Neuronal stem cell (in vitro differentiated cells): ENCODE data around the gene ZNF804B.

Source experiments
- DNase-seq: peaks from one replicate; pipeline ENCODE4 v3.0.0-alpha.2; 2013; ENCODE audit warnings: low spot score
- H2AFZ ChIP-seq: one replicate; pipeline ENCODE4 v1.6.1; 2013; ENCODE audit warnings: mild to moderate bottlenecking, low read length, inconsistent platforms
- H2AK5ac ChIP-seq: 2 replicates; pipeline ENCODE4 v1.6.1; 2013; ENCODE audit warnings: low read depth, mild to moderate bottlenecking, inconsistent platforms, low read length, moderate library complexity, mixed read lengths
- H2BK120ac ChIP-seq: 2 replicates; pipeline ENCODE4 v1.6.1; 2013; ENCODE audit warnings: low read depth, mild to moderate bottlenecking, inconsistent platforms, low read length, moderate library complexity, mixed read lengths
- H2BK12ac ChIP-seq: one replicate; pipeline ENCODE4 v1.6.1; 2013; ENCODE audit warnings: low read length, inconsistent platforms
- H2BK15ac ChIP-seq: 2 replicates; pipeline ENCODE4 v1.6.1; 2013; ENCODE audit warnings: mild to moderate bottlenecking, low read length, inconsistent platforms, mixed read lengths
- H2BK5ac ChIP-seq: one replicate; pipeline ENCODE4 v1.6.1; 2013; ENCODE audit warnings: inconsistent platforms, mild to moderate bottlenecking, low read length, moderate library complexity
- H3K14ac ChIP-seq: one replicate; pipeline ENCODE4 v1.6.1; 2013; ENCODE audit warnings: low read length, inconsistent platforms
- H3K18ac ChIP-seq: 2 replicates; pipeline ENCODE4 v1.6.1; 2013; ENCODE audit warnings: low read length, inconsistent platforms
- H3K23ac ChIP-seq: 2 replicates; pipeline ENCODE4 v1.6.1; 2013; ENCODE audit warnings: low read depth, mild to moderate bottlenecking, mixed read lengths, low read length, inconsistent platforms; ENCODE audit not compliant: poor library complexity
- H3K27ac ChIP-seq: replicated peaks from 3 replicates; pipeline ENCODE4 v1.5.1; 2013; ENCODE audit warnings: low read length, inconsistent platforms
- H3K27me3 ChIP-seq, 3 experiments: 2 replicates each; pipeline ENCODE4 v1.6.1; 2013; ENCODE audit warnings: low read length in 3 of 3, mild to moderate bottlenecking in 2 of 3, inconsistent platforms in 1 of 3, low read depth in 1 of 3, mixed read lengths in 1 of 3, moderate library complexity in 1 of 3; ENCODE audit not compliant: control insufficient read depth in 3 of 3, insufficient read depth in 3 of 3
- H3K36me3 ChIP-seq, 2 donors: replicated peaks in 1 of 2; 2 replicates each; pipeline ENCODE4 v1.6.1; 2013; ENCODE audit warnings: low read length in 2 of 2; ENCODE audit not compliant: control insufficient read depth in 2 of 2, insufficient read depth in 2 of 2
- H3K4ac ChIP-seq: 2 replicates; pipeline ENCODE4 v1.6.1; 2013; ENCODE audit warnings: inconsistent platforms, mild to moderate bottlenecking, low read length, moderate library complexity
- H3K4me1 ChIP-seq, 2 donors: 1 replicate in 1 of 2; 2 replicates in 1 of 2; pipeline ENCODE4 v1.6.1; 2013; ENCODE audit warnings: low read length in 2 of 2, low read depth in 1 of 2; ENCODE audit not compliant: control insufficient read depth in 2 of 2, insufficient read depth in 1 of 2
- H3K4me2 ChIP-seq: one replicate; pipeline ENCODE4 v1.6.1; 2013; ENCODE audit warnings: mild to moderate bottlenecking, low read length, inconsistent platforms; ENCODE audit not compliant: insufficient read depth, poor library complexity, severe bottlenecking
- H3K4me3 ChIP-seq, 2 donors: 2 replicates each; pipeline ENCODE4 v1.5.1; 2013; ENCODE audit warnings: low read length in 2 of 2, mild to moderate bottlenecking in 2 of 2, inconsistent platforms in 1 of 2, moderate library complexity in 1 of 2
- H3K79me1 ChIP-seq: one replicate; pipeline ENCODE4 v1.6.1; 2013; ENCODE audit warnings: low read depth, mild to moderate bottlenecking, inconsistent platforms, low read length, moderate library complexity
- H3K9ac ChIP-seq: one replicate; pipeline ENCODE4 v1.6.1; 2013; ENCODE audit warnings: mild to moderate bottlenecking, low read depth, low read length, inconsistent platforms; ENCODE audit not compliant: poor library complexity
- H3K9me3 ChIP-seq, 2 donors: replicated peaks in 1 of 2; 2 replicates each; pipeline versions ENCODE3 to v1.6.1; 2013; ENCODE audit warnings: low read length in 2 of 2, mild to moderate bottlenecking in 2 of 2, inconsistent platforms in 1 of 2, low read depth in 1 of 2, mixed read lengths in 1 of 2, moderate library complexity in 1 of 2; ENCODE audit not compliant: control insufficient read depth in 2 of 2, insufficient read depth in 1 of 2
- H4K8ac ChIP-seq: one replicate; pipeline ENCODE4 v1.6.1; 2013; ENCODE audit warnings: low read depth, mild to moderate bottlenecking, inconsistent platforms, low read length, moderate library complexity
- H4K91ac ChIP-seq: one replicate; pipeline ENCODE4 v1.6.1; 2013; ENCODE audit warnings: low read length, low read depth, mild to moderate bottlenecking, inconsistent platforms; ENCODE audit not compliant: poor library complexity
- WGBS, 2 donors: extraction: QIAGEN DNeasy Blood & Tissue Kit; methylation state at CpG; one replicate each; pipeline ENCODE4 v1.1.7; 2013; ENCODE audit warnings: missing lambda C conversion rate in 2 of 2, mixed read lengths in 1 of 2; ENCODE audit not compliant: insufficient read length in 2 of 2, insufficient replicate concordance in 1 of 2; ENCODE audit errors: extremely low coverage in 2 of 2; 5-methylcytosine and 5-hydroxymethylcytosine counted together

Gene ZNF804B

DNA sequence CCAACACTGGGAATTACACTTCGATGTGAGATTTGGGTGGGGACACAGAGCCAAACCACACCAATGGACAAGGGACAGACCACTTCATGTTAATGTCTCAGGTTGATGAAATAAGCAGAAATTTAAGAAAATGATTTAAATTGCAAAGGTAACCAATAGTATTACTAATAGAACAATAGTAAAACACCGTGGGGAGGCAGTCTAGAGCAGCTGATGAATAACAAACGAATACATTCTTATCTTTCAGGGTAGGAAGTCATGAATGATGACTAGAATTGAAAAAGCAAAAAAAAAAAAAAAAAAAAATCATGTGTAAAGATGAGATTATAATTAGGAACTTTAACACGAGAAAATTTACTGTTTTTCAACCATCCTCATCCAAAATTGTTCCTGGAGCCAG lies 207.9 kb downstream of the ZNF804B start:
- Histone ChIP-seq H3K9me3 (no peaks in the 10 kb centered on the region), H3K9ac (no peak overlapping the region), H3K4me2 (no peak overlapping the region), H2BK120ac (no peak overlapping the region), H4K91ac (no peak overlapping the region), H3K4me3 (no peak overlapping the region), H2AFZ (no peak overlapping the region), H2BK15ac (no peak overlapping the region), H3K4me1 (peaks cover 0 to 5% of the 10 kb centered on the region in 2 donors), H2BK12ac (no peak overlapping the region), H3K18ac (no peak overlapping the region), H2BK5ac (no peak overlapping the region), H3K36me3 (no peaks in the 10 kb centered on the region), H3K4ac (no peak overlapping the region), H3K14ac (no peak overlapping the region), H4K8ac (no peak overlapping the region), H3K79me1 (no peaks in the 10 kb centered on the region), H3K23ac (no peak overlapping the region), H2AK5ac (no peak overlapping the region), H3K27me3 (no peaks in the 10 kb centered on the region), H3K27ac (no peak overlapping the region)
- WGBS, 2 donors, result no CpG with 5 or more reads among the region's 4 CpGs
- no peak for DNase-seq

GRCh38 chr7:88969167-88969566 lies 209.7 kb downstream of the ZNF804B start:
- no peak overlapping the region for H2BK5ac ChIP-seq
- H3K23ac ChIP-seq, result no peak overlapping the region
- H3K27ac ChIP-seq, result no peak overlapping the region
- no CpG with 5 or more reads among the region's 1 CpG for WGBS, 2 donors
- H2AFZ ChIP-seq, result no peak overlapping the region
- no peak overlapping the region for H3K9ac ChIP-seq
- no peak overlapping the region for H4K8ac ChIP-seq
- H4K91ac ChIP-seq, result no peak overlapping the region
- no peak overlapping the region for H2AK5ac ChIP-seq
- no peak overlapping the region for H3K4me3 ChIP-seq
- H3K4ac ChIP-seq, result no peak overlapping the region
- H3K14ac ChIP-seq, result no peak overlapping the region
- H3K18ac ChIP-seq, result no peak overlapping the region
- no peak for DNase-seq
- no peaks in the 10 kb centered on the region for H3K9me3 ChIP-seq
- no peak overlapping the region for H3K4me2 ChIP-seq
- no peak overlapping the region for H2BK12ac ChIP-seq
- no peak overlapping the region for H2BK120ac ChIP-seq
- no peak overlapping the region for H2BK15ac ChIP-seq
- no peaks in the 10 kb centered on the region for H3K36me3 ChIP-seq
- H3K27me3 ChIP-seq, result no peaks in the 10 kb centered on the region
- peaks cover 0 to 5% of the 10 kb centered on the region in 2 donors for H3K4me1 ChIP-seq
- H3K79me1 ChIP-seq, result no peaks in the 10 kb centered on the region

- Histone ChIP-seq H3K27me3 (no peaks in the 10 kb centered on the region), H3K4ac (no peak overlapping the region), H2AK5ac (no peak overlapping the region), H3K18ac (no peak overlapping the region), H3K36me3 (no peaks in the 10 kb centered on the region), H3K14ac (no peak overlapping the region), H2BK5ac (no peak overlapping the region), H3K9ac (no peak overlapping the region), H3K4me3 (no peak overlapping the region), H3K4me1 (no peaks in the 10 kb centered on the region), H3K9me3 (no peaks in the 10 kb centered on the region), H3K79me1 (no peaks in the 10 kb centered on the region), H4K8ac (no peak overlapping the region), H4K91ac (no peak overlapping the region), H3K27ac (no peak overlapping the region), H2BK12ac (no peak overlapping the region), H3K4me2 (no peak overlapping the region), H3K23ac (no peak overlapping the region), H2AFZ (no peak overlapping the region), H2BK120ac (no peak overlapping the region), H2BK15ac (no peak overlapping the region)
- no CpG with 5 or more reads among the region's 5 CpGs for WGBS, 2 donors
- peak; percentile 12 for DNase-seq
Observed at GRCh38 chr7:88985295-88985694, 225.8 kb downstream of the ZNF804B start.

DNA sequence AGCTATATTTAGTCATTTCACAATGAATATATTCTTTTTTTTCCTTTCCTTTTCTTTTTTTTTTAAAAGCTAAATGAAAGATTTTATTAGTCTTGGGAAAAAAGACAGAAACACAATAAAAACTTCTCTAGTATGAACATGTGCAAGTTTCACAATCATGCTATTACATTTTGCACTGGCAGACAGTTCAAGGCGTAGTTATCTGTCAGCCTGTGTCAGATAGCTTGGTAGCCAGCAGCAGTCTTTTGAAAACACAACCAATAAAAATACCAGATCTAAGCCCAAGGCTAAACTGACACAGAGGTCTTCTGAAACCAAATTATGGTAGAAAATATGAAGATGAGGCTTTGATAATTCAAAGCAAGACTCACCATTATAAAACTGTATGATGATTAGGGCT lies 241.8 kb downstream of the ZNF804B start:
- Histone ChIP-seq H3K4me1 (no peaks in the 10 kb centered on the region), H3K9me3 (no peaks in the 10 kb centered on the region), H3K36me3 (no peaks in the 10 kb centered on the region), H3K27ac (no peak overlapping the region), H3K23ac (no peak overlapping the region), H3K4ac (no peak overlapping the region), H2BK5ac (no peak overlapping the region), H2BK15ac (no peak overlapping the region), H3K9ac (no peak overlapping the region), H3K27me3 (no peaks in the 10 kb centered on the region), H3K18ac (no peak overlapping the region), H2BK120ac (no peak overlapping the region), H3K79me1 (no peaks in the 10 kb centered on the region), H2AK5ac (no peak overlapping the region), H3K4me3 (no peak overlapping the region), H2BK12ac (no peak overlapping the region), H4K8ac (no peak overlapping the region), H2AFZ (no peak overlapping the region), H3K4me2 (no peak overlapping the region), H4K91ac (no peak overlapping the region), H3K14ac (no peak overlapping the region)
- DNase-seq, result no peak
- WGBS, 2 donors, result no CpG with 5 or more reads among the region's 1 CpG
